IPS-20b (cell line): ENCODE measurements around the gene CCDC78.

ENCODE experiments used
- H3K27ac ChIP-seq: one replicate; pipeline ENCODE4 v1.5.1; 2013; ENCODE audit warnings: low read length
- H3K27me3 ChIP-seq: 2 replicates; pipeline ENCODE4 v1.6.1; 2013; ENCODE audit warnings: mild to moderate bottlenecking, low read length, inconsistent platforms; ENCODE audit not compliant: insufficient read depth
- H3K36me3 ChIP-seq: 2 replicates; pipeline ENCODE4 v1.6.1; 2013; ENCODE audit warnings: low read depth, mild to moderate bottlenecking, inconsistent platforms, low read length, moderate library complexity; ENCODE audit not compliant: insufficient read depth
- H3K4me1 ChIP-seq: 2 replicates; pipeline ENCODE4 v1.6.1; 2013; ENCODE audit warnings: mild to moderate bottlenecking, control low read depth, inconsistent platforms, low read length, moderate library complexity; ENCODE audit not compliant: insufficient read depth
- H3K4me3 ChIP-seq: 2 replicates; pipeline ENCODE4 v1.5.1; 2013; ENCODE audit warnings: mild to moderate bottlenecking, low read length, inconsistent platforms
- H3K9ac ChIP-seq: 2 replicates; pipeline ENCODE4 v1.6.1; 2013; ENCODE audit warnings: low read depth, mild to moderate bottlenecking, inconsistent platforms, low read length, moderate library complexity
- H3K9me3 ChIP-seq: 2 replicates; pipeline ENCODE4 v1.6.1; 2013; ENCODE audit warnings: mild to moderate bottlenecking, low read depth, low read length, inconsistent platforms; ENCODE audit not compliant: insufficient read depth

CCDC78 gene

GRCh38 chr16:674968-675883, 51.0 kb downstream of the CCDC78 start, which contains the start of gene RHBDL1:
TSS of gene RHBDL1 (plus strand) at chr16:675671. CDS start at chr16:675791, 120 bp downstream.
- H3K4me3 ChIP-seq: peak within 1 kb of the TSS; percentile 69

GRCh38 chr16:674214-674881, 51.9 kb downstream of the CCDC78 start:
- H3K9me3 ChIP-seq: no peaks in the 10 kb centered on the region
- no peak overlapping the region for H3K27ac ChIP-seq
- H3K4me3 ChIP-seq: peak overlapping the region; percentile 69; the same call in 1 of the 2 replicates
- peaks cover 45% of the 10 kb centered on the region for H3K36me3 ChIP-seq
- H3K9ac ChIP-seq: no peak overlapping the region
- peaks cover 15% of the 10 kb centered on the region; the same call in 1 of the 2 replicates for H3K27me3 ChIP-seq
- peaks cover 3% of the 10 kb centered on the region; the same call in 1 of the 2 replicates for H3K4me1 ChIP-seq

More at GRCh38 chr16:674968-675883, 51.0 kb downstream of the CCDC78 start, which contains the start of gene RHBDL1:
- Histone ChIP-seq H3K36me3 (peaks cover 36% of the 10 kb centered on the region), H3K4me1 (peaks cover 3% of the 10 kb centered on the region; the same call in 1 of the 2 replicates), H3K9me3 (no peaks in the 10 kb centered on the region), H3K9ac (no peak within 1 kb of the TSS; the same call in 1 of the 2 replicates), H3K27me3 (peaks cover 15% of the 10 kb centered on the region; the same call in 1 of the 2 replicates), H3K27ac (no peak within 1 kb of the TSS)

- H3K4me1 ChIP-seq: peaks cover 3% of the 10 kb centered on the region; the same call in 1 of the 2 replicates
Measured at GRCh38 chr16:673399-673991, 52.7 kb downstream of the CCDC78 start.

GRCh38 chr16:672851-673250, 53.4 kb downstream of the CCDC78 start:
- peaks cover 15% of the 10 kb centered on the region; the same call in 1 of the 2 replicates for H3K27me3 ChIP-seq
- H3K9ac ChIP-seq: no peak overlapping the region
- peaks cover 3% of the 10 kb centered on the region; the same call in 1 of the 2 replicates for H3K4me1 ChIP-seq
- H3K36me3 ChIP-seq: peaks cover 49% of the 10 kb centered on the region
- no peaks in the 10 kb centered on the region for H3K9me3 ChIP-seq
- no peak overlapping the region for H3K4me3 ChIP-seq
- H3K27ac ChIP-seq: no peak overlapping the region

More at GRCh38 chr16:673399-673991, 52.7 kb downstream of the CCDC78 start:
- no peak overlapping the region for H3K9ac ChIP-seq
- H3K36me3 ChIP-seq: peaks cover 49% of the 10 kb centered on the region
- no peak overlapping the region for H3K4me3 ChIP-seq
- no peak overlapping the region for H3K27ac ChIP-seq
- H3K9me3 ChIP-seq: no peaks in the 10 kb centered on the region
- H3K27me3 ChIP-seq: peaks cover 15% of the 10 kb centered on the region; the same call in 1 of the 2 replicates
